Retinal pigment epithelial cell (primary cell): ENCODE results near the gene AKR1C4.
"Not testable (repeated sequence)": the region's sequence is repeated elsewhere in the genome, so short reads cannot be mapped to it uniquely, and the experiment has no call there.

ENCODE experiments used
- DNase-seq: peaks from one replicate; pipeline ENCODE4 v3.0.0-alpha.2; 2010; ENCODE audit warnings: low read depth
- H3K4me3 ChIP-seq: 2 replicates; pipeline ENCODE4 v1.5.1; 2011; ENCODE audit warnings: mild to moderate bottlenecking, low read length, control low read depth, moderate library complexity
- TF ChIP-seq, protein P1 (sequence below): conservative IDR thresholded peaks from 2 replicates; pipeline ENCODE4 v1.5.1; 2011; ENCODE audit warnings: low read depth, low read length, control low read depth, inconsistent platforms

AKR1C4 gene

DNA sequence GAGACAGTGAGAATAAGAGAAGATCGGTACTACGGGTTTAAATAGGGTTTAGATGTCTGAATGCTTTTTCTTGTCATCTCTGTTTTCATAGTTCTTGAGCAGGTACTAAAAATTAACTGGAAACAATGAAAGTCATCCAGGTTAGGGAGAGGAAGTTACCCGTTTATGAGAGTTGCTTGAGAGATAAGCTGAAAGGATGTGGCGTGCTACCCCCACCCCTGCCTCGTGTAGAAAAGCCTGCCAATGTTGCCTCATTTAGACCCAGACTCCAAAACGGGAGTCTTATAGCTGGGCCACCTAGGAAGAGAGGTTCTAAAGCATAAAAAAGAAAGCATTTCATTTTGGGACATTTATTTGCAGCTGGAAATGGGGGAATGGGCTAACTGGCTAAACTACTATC, 10.2 kb downstream of the AKR1C4 start:
- no peak overlapping the region for H3K4me3 ChIP-seq
- DNase-seq = no peak
- TF ChIP-seq, protein P1, sequence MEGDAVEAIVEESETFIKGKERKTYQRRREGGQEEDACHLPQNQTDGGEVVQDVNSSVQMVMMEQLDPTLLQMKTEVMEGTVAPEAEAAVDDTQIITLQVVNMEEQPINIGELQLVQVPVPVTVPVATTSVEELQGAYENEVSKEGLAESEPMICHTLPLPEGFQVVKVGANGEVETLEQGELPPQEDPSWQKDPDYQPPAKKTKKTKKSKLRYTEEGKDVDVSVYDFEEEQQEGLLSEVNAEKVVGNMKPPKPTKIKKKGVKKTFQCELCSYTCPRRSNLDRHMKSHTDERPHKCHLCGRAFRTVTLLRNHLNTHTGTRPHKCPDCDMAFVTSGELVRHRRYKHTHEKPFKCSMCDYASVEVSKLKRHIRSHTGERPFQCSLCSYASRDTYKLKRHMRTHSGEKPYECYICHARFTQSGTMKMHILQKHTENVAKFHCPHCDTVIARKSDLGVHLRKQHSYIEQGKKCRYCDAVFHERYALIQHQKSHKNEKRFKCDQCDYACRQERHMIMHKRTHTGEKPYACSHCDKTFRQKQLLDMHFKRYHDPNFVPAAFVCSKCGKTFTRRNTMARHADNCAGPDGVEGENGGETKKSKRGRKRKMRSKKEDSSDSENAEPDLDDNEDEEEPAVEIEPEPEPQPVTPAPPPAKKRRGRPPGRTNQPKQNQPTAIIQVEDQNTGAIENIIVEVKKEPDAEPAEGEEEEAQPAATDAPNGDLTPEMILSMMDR = no peak

DNA sequence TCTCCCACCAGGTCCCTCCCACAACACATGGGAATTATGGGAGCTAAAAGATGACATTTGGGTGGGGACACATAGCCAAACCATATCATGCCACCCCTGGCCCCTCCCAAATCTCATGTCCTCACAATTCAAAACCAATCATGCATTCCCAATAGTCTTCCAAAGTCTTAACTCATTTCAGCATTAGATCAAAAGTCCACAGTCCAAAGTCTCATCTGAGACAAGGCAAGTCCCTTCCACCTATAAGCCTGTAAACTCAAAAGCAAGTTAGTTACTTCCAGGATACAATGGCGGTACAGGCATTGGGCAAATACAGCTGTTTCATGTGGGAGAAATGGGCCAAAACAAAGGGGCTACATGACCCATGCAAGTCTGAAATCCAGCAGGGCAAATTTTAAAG, 13.1 kb downstream of the AKR1C4 start:
- not testable (repeated sequence) for H3K4me3 ChIP-seq, DNase-seq

GRCh38 chr10:5210261-5210660, 13.6 kb downstream of the AKR1C4 start:
- not testable (repeated sequence) for H3K4me3 ChIP-seq, DNase-seq

GRCh38 chr10:5211696-5212536, 15.3 kb downstream of the AKR1C4 start:
- H3K4me3 ChIP-seq = no peak overlapping the region
- TF ChIP-seq, protein P1 = no peak
- DNase-seq = no peak

DNA sequence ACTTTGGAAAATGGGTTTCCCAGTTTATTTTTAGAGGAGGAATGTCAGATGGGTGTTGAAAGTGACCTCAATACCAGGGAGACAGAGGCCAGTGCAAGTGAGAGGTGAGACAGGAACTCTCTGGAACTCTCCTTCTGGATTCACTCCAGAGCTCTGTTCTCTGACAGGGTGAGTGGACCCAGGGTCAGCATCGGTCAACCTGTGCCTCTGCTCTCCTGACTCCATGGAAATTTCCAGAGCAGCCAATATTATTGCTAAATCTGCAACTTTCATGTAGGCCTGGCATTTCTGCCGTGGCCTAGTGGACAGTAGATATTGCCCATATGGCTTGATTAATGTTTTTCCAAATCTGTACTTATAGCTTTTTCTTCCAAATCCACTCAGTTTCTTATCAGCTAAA, 20.2 kb downstream of the AKR1C4 start:
- no peak for DNase-seq
- H3K4me3 ChIP-seq = no peak overlapping the region
- TF ChIP-seq, protein P1 = no peak

DNA sequence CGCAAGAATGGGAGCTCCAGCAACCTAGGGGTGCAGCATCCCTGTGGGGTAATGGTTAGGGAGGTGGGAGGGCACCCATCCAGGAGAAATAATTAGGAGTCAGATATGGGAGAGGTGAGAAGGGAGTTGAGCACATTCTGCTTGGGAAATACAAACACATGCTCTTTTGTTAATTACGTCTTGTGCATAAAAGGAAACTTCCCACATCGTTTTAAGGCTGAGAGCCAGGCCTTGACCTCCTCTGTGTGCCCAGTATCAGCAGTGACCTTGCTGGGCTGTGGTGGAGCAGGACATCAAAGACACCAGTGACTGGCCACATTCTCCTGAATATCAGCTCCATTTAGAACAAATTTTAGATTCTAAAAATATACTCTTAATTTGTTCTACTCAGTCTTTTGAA, 22.6 kb downstream of the AKR1C4 start:
- DNase-seq = no peak
- TF ChIP-seq, protein P1 = no peak
- no peak overlapping the region for H3K4me3 ChIP-seq

GRCh38 chr10:5222942-5223341, 26.3 kb downstream of the AKR1C4 start:
- H3K4me3 ChIP-seq, DNase-seq: not testable (repeated sequence)

DNA sequence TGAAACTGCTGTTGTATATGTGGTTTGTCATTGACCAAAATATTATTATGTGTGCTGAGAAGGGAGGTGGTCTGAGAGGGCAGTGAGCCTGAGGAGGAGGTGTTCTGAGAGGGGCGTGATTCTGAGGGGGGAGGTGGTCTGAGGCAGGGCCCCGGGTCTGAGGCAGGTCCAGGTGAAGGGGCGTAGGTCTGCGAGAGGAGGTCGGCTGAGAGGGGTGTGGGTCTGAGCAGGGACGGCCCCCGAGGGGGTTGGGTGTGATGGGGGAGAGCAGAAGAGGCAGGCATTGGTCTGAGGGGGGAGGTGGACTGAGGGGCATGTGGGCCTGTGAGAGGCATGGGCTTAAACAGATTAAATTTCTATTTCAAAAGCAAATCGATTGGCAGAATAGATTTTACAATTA, 32.4 kb downstream of the AKR1C4 start:
- no peak overlapping the region for H3K4me3 ChIP-seq
- no peak for DNase-seq
- TF ChIP-seq, protein P1 = no peak

- TF ChIP-seq, protein P1 = no peak
- DNase-seq = no peak
- no peak overlapping the region for H3K4me3 ChIP-seq
Observed at GRCh38 chr10:5233324-5233723, 36.7 kb downstream of the AKR1C4 start.
